GM06990 (cell line): ENCODE results near the gene ARHGAP26.
"Not testable (repeated sequence)": the region's sequence is repeated elsewhere in the genome, so short reads cannot be mapped to it uniquely, and the experiment has no call there.

ENCODE experiments used
- DNase-seq: peaks from one replicate; pipeline ENCODE4 v3.0.0-alpha.2; 2011; ENCODE audit not compliant: insufficient read length; ENCODE audit errors: extremely low read depth
- H3K27me3 ChIP-seq: replicated peaks from 2 replicates; pipeline ENCODE4 v1.6.0; 2011; ENCODE audit warnings: low read length; ENCODE audit not compliant: control insufficient read depth, insufficient read depth
- H3K36me3 ChIP-seq: 2 replicates; pipeline ENCODE4 v1.5.1; 2011; ENCODE audit warnings: low read length; ENCODE audit not compliant: control insufficient read depth, insufficient read depth
- H3K4me3 ChIP-seq: replicated peaks from 2 replicates; pipeline ENCODE4 v1.5.1; 2011; ENCODE audit warnings: low read depth, mild to moderate bottlenecking, control low read depth, low read length
- TF ChIP-seq, protein P1 (sequence below): IDR thresholded peaks from 2 replicates; pipeline ENCODE4 v1.5.1; 2011; ENCODE audit warnings: low read length, control low read depth, mild to moderate bottlenecking, inconsistent platforms; ENCODE audit not compliant: insufficient read depth, poor library complexity, severe bottlenecking

ARHGAP26 gene

DNA sequence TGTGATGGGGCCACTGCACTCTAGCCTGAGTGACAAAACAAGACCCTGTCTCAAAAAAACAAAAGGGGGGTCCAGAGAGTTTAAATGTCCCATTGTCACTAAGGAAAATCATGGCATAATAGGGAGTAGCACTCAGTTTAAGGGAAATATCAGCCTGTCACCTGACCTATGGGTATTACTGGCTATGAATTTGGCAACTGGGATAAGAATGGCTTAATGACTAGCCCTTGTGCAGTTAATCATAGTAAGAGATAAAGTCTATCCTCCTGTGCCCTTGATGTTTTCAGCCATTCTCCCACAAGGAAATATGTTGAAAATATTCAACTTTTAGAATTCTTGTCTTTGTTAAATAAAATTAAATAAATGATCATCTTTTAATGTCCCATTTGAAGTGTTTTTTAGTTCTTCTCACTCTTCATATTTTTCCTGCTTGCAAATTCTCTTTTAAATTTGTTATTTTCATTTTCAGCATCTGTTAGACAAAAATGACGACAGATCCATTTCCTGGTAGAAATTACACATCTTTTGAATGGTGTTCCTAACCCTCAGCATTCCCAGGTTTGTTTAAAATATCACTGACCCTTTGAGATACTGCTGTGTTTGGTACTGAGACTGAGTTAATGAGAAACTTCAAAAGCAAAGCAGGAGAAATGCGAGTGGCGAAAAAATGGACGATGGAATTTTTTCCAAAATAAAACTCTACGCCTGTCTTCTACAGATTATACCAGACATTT, 191.4 kb downstream of the ARHGAP26 start:
- no peak overlapping the region for H3K4me3 ChIP-seq
- TF ChIP-seq, protein P1, sequence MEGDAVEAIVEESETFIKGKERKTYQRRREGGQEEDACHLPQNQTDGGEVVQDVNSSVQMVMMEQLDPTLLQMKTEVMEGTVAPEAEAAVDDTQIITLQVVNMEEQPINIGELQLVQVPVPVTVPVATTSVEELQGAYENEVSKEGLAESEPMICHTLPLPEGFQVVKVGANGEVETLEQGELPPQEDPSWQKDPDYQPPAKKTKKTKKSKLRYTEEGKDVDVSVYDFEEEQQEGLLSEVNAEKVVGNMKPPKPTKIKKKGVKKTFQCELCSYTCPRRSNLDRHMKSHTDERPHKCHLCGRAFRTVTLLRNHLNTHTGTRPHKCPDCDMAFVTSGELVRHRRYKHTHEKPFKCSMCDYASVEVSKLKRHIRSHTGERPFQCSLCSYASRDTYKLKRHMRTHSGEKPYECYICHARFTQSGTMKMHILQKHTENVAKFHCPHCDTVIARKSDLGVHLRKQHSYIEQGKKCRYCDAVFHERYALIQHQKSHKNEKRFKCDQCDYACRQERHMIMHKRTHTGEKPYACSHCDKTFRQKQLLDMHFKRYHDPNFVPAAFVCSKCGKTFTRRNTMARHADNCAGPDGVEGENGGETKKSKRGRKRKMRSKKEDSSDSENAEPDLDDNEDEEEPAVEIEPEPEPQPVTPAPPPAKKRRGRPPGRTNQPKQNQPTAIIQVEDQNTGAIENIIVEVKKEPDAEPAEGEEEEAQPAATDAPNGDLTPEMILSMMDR = no peak
- H3K36me3 ChIP-seq = no peaks in the 10 kb centered on the region
- no peaks in the 10 kb centered on the region for H3K27me3 ChIP-seq
- no peak for DNase-seq

DNA sequence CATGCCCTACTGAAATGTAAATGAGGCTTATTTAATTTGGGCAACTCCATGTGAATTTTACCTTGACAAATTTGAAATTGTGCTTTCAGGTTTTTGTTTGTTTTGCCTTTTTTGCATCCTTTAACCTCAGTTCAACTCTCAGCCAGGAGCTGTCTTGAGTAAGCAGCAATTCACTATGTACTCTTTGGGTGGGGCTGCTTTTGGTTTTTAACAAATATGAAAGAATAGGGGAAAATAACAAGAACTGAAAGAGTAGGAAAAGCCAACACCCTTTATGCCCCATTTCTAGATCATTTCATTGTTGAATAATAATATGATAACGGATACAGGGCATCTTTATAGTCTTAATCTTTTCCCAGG, 192.0 kb downstream of the ARHGAP26 start:
- DNase-seq = no peak
- no peaks in the 10 kb centered on the region for H3K27me3 ChIP-seq
- TF ChIP-seq, protein P1 = no peak
- H3K4me3 ChIP-seq = no peak overlapping the region
- no peaks in the 10 kb centered on the region for H3K36me3 ChIP-seq

DNA sequence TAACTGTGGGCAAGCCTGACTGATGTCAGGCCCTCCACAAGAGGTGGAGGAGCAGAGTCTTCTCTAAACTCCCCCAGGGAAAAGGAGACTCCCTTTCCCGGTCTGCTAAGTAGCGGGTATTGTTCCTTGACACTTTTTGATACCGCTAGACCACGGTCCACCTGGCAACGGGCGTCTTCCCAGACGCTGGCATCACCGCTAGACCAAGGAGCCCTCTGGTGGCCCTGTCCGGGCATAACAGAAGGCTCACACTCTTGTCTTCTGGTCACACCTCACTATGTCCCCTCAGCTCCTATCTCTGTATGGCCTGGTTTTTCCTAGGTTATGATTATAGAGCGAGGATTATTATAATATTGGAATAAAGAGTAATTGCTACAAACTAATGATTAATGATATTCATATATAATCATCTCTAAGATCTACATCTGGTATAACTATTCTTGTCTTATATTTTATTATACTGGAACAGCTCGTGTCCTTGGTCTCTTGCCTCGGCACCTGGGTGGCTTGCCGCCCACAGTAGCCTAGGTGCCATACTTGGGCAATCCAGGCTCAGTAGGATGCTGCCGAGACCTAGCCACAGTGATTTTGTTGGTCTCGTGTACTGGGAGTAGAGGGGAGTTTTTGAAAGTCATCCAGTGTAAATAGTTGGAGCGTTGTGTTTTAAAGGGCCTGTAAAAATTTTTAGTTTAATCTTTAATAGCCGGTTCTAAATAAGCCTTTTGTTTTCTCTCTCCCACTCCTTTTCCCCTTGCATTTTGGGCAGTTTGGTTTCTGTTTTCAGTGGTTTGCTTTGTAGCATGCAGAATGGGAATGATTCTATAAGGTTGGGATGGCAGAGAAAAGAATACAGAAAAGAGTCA, 195.3 kb downstream of the ARHGAP26 start:
- not testable (repeated sequence) for H3K27me3 ChIP-seq, H3K36me3 ChIP-seq, H3K4me3 ChIP-seq, DNase-seq
- TF ChIP-seq, protein P1 = peak; percentile 6

DNA sequence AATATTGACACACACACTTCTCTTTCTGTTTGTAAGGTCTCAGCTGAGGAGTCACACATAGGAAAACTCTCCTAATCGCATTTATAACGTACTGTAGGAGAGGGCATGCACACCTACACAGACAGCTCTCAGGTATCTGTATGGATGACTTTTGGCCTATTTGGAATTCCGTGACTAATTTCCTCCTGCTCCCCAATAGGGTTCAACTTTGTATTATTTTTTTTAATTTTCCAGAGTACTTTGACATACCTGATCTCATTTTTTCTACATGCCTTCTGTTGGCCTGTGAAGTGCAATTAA, 195.9 kb downstream of the ARHGAP26 start:
- Histone ChIP-seq H3K4me3 (no peak overlapping the region), H3K36me3 (no peaks in the 10 kb centered on the region)
- no peak for DNase-seq

DNA sequence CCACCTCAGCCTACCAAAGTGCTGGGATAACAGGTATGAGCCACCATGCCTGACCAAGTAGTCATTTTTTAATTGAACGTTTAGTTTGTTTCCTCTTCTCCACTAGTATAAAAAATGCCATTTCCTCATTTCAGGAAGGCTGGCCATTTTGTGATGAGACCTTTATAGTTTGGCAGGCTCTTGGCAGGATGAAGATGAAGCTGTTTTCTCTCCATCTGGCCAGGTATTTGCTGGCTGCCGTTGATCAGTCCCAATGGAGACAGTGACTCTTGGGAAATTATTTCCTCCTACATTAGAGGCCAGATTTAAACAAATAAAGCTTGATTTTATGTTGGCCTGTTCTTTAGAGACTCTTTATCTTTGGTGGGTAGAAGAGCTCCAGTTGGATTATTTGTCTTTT, 199.0 kb downstream of the ARHGAP26 start:
- TF ChIP-seq, protein P1 = no peak
- Histone ChIP-seq H3K4me3 (no peak overlapping the region), H3K27me3 (no peaks in the 10 kb centered on the region), H3K36me3 (no peaks in the 10 kb centered on the region)
- DNase-seq = no peak

More for the DNA sequence above, 195.9 kb downstream of the ARHGAP26 start:
- TF ChIP-seq, protein P1 = no peak
- H3K27me3 ChIP-seq = no peaks in the 10 kb centered on the region
